Measurements from ENCODE around the gene TBPL1.

DNA sequence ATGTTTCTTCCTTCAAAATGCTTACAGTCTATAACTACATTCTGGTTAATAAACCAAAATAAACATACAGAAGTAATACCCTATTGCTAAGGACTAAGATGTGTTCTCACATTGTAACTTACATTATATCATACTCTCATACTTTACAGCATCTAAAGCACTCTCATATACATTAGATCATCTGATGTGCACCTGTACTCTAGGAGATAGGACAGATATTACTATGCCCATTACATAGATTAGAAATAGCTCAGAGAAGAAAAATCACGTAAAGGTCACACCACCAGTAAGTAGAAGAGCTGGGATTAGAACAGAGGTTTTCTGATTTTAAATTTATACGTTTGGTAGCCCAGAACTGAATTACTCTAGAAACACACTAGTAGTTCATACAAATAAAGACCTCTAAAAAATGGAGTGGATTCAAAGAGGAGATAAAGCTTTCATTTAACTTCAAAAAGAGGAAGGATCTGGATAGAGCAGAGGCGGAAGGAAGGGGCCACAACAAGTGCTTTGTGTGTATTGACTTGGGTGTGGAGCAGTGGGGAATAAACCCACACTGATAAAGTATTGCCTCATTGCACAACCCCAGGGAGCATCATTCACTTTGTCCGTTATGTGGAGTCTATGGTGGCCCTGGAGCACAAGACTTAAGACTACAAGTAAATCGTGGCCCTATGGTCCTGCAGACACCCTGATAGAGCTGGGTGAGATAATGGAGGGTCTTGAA is 68.5 kb downstream of the TBPL1 start:
- TF ChIP-seq, protein P1, sequence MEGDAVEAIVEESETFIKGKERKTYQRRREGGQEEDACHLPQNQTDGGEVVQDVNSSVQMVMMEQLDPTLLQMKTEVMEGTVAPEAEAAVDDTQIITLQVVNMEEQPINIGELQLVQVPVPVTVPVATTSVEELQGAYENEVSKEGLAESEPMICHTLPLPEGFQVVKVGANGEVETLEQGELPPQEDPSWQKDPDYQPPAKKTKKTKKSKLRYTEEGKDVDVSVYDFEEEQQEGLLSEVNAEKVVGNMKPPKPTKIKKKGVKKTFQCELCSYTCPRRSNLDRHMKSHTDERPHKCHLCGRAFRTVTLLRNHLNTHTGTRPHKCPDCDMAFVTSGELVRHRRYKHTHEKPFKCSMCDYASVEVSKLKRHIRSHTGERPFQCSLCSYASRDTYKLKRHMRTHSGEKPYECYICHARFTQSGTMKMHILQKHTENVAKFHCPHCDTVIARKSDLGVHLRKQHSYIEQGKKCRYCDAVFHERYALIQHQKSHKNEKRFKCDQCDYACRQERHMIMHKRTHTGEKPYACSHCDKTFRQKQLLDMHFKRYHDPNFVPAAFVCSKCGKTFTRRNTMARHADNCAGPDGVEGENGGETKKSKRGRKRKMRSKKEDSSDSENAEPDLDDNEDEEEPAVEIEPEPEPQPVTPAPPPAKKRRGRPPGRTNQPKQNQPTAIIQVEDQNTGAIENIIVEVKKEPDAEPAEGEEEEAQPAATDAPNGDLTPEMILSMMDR (IDR thresholded peaks at IDR 0.05) = no peak
- TF ChIP-seq POLR2A (IDR thresholded peaks at IDR 0.05) = no peak

Measured in uterus (tissue), 2 donors.